NCI-H460 (cell line): ENCODE measurements around the gene IGFBP4. TPM values are rescaled to one million over a fixed set of nuclear protein-coding genes. Genes with fewer than 3 reads are reported as not detected.

ENCODE experiments used
- DNase-seq: peaks from one replicate; pipeline ENCODE4 v3.0.0-alpha.2; 2016; ENCODE audit warnings: low read depth; ENCODE audit errors: extremely low read depth
- total RNA-seq: library from RNA; depleted of rRNA; stranded (reverse); fragments of >200 nt; shearing (Covaris generic); gene quantifications from 2 replicates; pipeline ENCODE4 v1.2.3, GENCODE V29; 2014

IGFBP4 gene
- total RNA-seq, 1 experiment from 2014 or later = 7.2 TPM

DNA sequence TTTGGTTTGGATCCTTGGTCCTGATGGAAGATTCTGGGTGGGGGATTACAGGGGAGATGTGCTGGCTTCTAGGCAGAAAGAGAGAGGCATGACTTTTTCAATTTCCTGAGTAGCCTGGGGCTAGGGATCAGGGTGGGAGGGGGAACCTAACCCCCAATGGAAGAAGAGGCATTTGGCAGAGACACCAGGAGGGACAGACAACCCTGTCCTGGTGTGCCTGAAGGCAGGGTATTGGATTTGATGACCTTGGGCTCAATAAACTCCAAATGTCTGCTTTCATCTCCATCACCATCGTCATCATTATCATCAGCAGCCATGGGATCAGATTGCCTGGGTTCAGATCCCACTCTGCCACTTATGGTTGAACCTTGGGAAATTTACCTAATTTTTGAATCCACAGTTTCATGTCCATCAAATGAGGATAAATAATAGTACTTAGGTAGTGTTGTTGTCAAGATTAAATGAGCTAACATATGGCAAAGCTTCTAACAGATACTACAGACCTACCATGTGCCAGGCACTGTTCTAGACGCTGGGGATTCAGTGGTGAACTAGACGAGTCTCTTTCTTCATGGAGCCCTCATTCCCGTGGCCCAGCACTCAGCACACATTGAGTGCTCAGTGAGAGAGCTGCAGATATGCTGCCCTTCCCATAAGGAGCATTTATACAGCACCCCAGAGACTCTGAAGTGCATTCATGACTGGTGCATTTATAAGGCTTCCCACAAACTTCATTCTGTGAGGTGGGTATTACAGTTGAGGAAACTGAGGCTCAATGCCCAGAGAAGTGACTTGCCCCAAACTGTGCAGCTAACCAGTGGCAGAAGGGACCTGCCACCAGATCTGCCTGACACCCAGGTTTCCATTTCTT, 26.8 kb downstream of the IGFBP4 start:
- DNase-seq = no peak

- no peak for DNase-seq
Measured at GRCh38 chr17:40470932-40471828, 27.9 kb downstream of the IGFBP4 start.

GRCh38 chr17:40471846-40472732, 28.8 kb downstream of the IGFBP4 start:
- no peak for DNase-seq

DNA sequence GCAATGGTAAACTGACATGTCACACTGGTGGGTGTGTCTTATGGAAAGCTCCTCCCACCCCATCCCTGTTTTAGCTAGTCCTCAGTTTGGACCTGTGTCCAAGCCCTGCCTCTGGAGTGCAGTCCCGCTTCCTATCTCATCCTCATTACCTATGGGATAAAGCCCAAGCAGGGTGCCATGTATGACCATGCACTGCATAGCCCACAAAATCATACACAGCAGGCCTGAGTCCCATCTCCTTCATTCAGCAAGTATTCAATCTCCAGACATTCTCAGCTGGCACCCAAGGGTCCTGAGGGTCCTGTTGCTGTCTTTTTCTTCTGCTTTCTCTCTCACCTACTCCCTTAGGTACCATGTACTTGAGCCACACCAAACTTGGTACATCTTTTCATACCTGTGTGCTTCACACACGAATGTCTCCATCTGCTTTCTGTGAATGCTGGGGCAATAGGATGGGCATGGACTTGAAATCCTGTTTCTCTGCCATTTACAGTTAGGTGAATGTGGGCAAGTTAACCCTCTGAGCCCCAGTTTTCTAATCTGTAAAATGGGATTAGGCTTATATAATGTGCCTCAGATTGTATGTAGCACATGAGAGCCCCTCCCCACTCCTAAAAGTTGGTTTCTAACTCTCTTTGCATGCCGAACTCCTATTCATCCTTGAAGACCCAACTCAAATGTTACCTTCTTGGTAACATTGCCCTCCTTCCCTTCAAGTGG, 29.6 kb downstream of the IGFBP4 start:
- DNase-seq = no peak

- no peak for DNase-seq
Measured at GRCh38 chr17:40473573-40474365, 30.5 kb downstream of the IGFBP4 start.

DNA sequence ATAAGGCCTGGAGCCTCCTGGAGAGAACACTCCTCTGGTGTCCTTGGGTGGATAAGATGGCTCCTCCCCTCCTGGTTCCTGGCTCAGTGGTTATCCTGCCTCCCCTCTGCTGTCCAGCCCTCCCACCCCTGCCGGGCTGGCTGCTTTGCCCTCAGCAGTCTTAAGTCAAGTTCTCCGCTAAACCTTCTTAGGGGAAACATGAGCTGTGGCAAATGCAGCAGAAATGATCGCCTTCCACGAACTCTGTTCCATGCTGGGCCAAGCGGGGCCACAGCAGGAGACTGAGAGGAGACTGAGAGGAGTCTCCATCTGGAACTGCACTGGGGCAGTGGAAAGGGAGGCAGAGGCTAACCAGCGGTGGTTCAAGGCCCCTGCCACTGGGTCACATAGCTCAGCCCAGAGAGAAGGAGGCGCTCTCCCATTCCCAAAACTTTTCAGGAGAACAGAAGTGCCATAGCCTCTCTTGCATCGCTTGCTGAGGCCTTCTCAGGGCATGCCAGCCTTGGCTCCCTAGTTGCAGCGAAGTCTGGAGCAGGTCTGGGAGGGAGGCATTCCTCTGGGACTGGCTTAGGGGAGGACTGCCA, 31.3 kb downstream of the IGFBP4 start:
- DNase-seq = no peak

GRCh38 chr17:40475234-40475908, 32.1 kb downstream of the IGFBP4 start:
- no peak for DNase-seq

DNA sequence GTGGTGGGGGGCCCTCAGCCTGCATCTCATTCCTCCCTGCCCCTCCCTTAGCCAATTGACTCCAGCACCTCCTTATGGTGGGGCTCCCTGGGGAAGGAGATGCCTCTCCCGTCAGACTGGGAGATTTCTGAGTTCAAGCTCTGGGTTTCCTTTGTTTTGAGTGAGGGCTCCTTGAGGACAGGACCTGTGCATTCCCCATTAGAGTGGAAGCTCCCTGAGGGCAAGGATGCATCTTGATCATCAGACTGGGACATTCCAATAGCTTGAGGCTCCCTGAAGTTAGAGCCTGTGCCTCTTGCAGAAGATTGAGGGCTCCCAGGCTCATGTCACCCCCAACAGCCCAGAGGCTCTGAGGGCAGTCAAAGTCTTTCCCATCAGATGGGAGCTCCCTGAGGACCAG, 34.5 kb downstream of the IGFBP4 start:
- DNase-seq = no peak

- DNase-seq = no peak
Measured at GRCh38 chr17:40478486-40478885, 35.2 kb downstream of the IGFBP4 start.

DNA sequence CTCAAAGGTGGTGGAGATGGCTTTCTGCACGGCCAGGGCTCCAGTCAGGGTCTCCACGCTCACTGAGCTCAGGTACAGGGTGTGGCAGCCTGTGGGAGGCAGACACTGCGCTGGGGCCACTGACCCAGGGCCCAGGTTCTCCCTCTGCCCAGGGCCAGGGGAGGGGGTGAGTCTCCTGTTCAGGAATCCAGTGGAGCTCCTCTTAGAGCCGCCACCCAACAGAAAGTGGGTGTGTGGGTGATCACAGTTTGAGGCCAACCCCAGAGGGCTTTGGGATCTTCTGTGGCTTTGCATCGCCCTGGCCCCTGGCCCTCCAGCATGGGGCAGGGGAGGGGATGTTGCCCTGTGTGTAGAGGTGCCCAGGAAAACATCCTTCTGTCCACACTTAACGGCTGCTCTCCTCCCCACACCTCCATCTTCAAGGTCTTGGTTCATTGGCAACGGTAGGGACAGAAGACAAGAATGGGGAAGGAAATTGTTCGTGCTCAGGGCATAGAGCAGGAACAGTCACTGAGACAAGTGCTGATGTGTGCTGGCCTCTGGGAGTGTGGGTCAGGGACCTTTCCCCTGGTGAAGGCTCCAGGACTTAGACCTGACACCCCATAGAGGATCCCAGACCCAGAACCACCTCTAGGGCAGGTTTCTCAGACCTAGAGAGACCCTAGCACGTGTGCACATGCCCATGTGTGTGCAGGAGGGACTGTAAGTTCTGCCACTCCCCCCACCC, 36.7 kb downstream of the IGFBP4 start:
- DNase-seq = no peak

DNA sequence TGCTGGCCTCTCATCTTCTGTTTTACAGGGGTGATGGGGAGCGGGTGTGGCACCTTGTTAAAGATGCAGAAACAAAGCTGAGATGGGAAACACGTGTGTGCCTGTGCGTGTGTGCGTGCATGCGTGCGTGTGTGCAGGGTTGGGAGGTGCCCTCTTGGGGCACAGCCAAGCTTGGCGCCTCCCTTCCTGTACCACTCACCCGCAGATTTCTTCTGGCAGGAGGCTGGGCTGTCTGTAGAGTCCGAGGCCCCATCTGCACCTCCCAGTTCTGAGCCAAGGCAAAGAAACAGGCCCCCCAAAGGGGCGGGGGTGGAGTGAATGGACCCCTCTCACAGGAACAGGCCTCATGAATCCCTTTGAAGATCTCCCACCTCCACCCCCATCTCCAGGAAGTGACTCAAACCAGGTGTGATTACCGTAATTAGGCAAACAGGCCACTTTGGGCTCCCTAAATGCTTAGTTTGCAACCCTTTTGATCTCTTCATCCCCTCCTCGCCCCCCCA, 37.3 kb downstream of the IGFBP4 start:
- DNase-seq = peak; percentile 38

DNA sequence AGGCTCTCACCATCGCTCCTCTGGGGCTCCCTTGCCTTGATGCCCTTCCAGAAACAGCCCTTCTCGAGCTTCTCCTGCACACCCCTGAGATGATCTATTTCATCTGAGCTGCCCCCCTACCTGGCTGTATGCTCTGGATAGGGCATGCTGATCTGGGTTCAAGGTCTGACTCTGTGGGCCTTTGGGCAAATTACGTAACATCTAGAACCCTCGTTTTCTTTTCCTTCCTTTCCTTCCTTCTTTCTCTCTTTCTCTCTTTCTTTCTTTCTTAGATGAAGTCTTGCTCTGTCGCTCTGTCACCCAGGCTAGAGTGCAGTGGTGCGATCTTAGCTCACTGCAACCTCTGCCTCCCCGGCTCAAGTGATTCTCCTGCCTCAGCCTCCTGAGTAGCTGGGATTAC, 37.9 kb downstream of the IGFBP4 start:
- DNase-seq = no peak

- no peak for DNase-seq
Measured at GRCh38 chr17:40482722-40483121, 39.5 kb downstream of the IGFBP4 start.

DNA sequence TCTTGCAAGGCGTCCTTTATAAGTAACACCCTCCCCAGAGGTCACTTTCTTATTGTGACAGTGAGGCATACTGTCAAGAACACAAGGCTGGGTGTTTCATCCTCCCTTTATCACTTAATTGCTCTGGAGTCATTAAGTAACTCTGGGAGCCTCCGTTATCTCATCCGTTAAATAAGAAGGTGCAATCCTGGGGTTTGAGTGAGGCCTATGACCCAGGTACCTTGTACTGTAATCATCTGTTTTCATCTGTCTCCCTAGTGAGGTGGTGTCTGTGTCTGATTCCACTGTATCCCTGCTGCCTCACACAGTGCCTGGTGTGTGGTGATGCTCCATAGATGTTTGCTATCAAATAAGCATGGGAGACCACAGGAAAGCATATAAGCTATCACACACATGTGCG, 40.4 kb downstream of the IGFBP4 start:
- no peak for DNase-seq

GRCh38 chr17:40484285-40484972, 41.2 kb downstream of the IGFBP4 start:
- no peak for DNase-seq

DNA sequence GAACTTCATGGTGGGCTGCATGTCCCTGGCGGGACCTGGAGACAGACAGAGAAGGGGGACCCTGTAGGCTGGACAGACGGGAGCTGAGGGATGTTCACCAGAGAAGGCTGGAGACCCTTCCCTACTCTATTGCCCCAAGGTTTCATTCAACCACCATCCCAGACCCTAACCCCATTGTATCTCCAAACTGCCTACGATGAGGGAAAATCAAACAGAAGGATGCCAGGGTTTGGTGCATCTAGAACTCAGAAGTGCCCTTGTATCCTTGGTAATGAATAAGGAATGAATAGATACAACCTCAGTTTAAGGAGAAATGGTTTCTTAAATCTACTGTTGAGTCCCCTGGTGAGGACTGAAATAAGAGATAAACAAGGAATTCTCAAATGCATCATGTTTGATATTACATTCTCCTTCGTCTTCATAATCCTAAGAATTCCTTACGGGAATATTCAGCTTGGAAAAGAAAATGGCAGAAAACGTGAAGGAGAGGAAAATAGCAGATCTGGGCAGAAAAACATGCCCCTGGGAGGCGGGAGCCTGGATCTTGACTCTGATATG, 41.8 kb downstream of the IGFBP4 start:
- no peak for DNase-seq
